GM10266 (cell line): Measurements from ENCODE around the gene OR52N4.

Source experiments
- DNase-seq: peaks from one replicate; pipeline ENCODE4 v3.0.0; 2012; ENCODE audit errors: extremely low spot score
- TF ChIP-seq, protein P1 (sequence below): IDR thresholded peaks from 2 replicates; pipeline ENCODE4 v1.5.1; 2012; ENCODE audit warnings: mild to moderate bottlenecking, low read depth; ENCODE audit not compliant: control insufficient read depth, insufficient read depth; ENCODE audit errors: missing control alignments

The OR52N4 gene

DNA sequence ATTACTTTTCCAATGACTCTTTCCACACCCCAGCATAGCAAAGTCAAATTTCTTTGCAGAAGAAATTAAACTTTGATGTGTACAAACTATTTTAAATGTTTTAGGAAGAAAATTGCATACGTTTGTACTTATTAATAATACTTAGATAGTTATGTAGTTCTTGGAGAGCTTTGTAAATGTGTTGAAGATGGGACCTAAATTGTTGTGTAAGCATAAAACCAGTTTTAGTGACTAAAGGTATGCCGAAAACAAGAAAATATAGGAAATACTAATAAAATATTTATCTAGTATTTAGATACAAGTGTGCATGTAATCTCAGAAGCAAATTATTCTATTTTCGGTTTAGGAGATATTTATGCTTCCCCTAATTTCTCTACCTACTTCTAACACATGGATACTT, 4.2 kb upstream of the OR52N4 start:
- TF ChIP-seq, protein P1, sequence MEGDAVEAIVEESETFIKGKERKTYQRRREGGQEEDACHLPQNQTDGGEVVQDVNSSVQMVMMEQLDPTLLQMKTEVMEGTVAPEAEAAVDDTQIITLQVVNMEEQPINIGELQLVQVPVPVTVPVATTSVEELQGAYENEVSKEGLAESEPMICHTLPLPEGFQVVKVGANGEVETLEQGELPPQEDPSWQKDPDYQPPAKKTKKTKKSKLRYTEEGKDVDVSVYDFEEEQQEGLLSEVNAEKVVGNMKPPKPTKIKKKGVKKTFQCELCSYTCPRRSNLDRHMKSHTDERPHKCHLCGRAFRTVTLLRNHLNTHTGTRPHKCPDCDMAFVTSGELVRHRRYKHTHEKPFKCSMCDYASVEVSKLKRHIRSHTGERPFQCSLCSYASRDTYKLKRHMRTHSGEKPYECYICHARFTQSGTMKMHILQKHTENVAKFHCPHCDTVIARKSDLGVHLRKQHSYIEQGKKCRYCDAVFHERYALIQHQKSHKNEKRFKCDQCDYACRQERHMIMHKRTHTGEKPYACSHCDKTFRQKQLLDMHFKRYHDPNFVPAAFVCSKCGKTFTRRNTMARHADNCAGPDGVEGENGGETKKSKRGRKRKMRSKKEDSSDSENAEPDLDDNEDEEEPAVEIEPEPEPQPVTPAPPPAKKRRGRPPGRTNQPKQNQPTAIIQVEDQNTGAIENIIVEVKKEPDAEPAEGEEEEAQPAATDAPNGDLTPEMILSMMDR: no peak
- no peak for DNase-seq

DNA sequence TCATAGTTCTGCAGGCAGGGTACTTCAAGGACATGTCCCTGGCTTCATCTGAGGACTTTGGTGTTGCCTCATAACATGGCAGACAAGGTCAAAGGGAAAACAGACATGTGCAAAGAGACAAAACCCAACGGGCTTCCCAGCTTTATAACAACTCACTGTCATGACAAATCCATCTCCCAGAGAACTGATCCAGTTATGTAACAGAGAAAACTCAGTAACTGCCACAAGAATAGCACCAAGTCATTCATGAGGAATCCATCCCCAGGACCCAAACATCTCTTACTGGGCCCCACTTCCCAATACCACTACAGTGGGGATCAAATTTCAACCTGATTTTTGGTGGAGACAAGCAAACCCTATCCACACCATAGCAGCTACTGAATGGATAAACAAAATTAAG, 13.0 kb downstream of the OR52N4 start:
- TF ChIP-seq, protein P1: no peak
- no peak for DNase-seq

DNA sequence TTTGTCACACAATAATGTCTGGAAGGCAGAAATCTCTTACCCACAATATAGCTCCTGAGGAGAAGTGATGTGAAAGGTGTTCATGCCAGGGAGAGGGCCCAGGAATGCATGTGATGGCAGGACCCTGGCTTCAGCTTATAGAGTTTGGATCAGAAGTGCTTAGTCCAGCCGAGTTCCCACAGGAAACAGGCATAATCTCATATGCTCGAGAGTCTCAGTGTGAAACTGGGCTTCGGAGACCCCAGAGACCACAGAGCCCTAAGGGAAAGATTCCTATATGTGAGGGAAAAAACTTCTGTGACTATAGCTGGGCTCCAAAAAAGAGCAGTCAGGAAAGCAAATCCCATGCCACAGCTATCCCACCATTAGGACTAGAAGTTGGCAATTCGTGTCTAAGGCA, 29.2 kb downstream of the OR52N4 start, which contains the start of gene OR52N5:
TSS of gene OR52N5 (minus strand) at position 101 of the 400 bp plus-strand sequence. CDS start 4,721 bp downstream, outside the sequence.
- no peak for DNase-seq
- TF ChIP-seq, protein P1: no peak

DNA sequence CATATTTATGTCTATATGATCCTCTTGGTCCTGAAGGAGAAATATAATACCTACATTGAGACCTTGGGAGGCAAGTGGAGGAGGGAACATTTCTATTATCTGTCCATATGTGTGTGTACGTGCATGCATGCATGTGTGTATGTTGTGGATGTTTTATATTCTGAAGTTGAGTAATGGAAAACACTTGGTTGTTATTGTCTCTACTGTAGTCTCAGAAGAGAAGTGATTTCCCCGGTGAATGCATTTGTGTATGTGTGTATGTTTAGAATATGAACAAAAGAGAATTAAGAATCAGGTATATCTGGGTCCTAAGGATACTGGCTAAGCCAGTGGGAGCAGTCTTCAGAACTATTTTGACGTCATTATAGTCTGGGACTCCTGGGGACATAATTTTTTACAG, 37.1 kb downstream of the OR52N4 start, which contains the start of gene OR52N1:
TSS of gene OR52N1 (minus strand) at position 101 of the 400 bp plus-strand sequence. CDS start 2,449 bp downstream, outside the sequence.
- DNase-seq: no peak
- TF ChIP-seq, protein P1: no peak

DNA sequence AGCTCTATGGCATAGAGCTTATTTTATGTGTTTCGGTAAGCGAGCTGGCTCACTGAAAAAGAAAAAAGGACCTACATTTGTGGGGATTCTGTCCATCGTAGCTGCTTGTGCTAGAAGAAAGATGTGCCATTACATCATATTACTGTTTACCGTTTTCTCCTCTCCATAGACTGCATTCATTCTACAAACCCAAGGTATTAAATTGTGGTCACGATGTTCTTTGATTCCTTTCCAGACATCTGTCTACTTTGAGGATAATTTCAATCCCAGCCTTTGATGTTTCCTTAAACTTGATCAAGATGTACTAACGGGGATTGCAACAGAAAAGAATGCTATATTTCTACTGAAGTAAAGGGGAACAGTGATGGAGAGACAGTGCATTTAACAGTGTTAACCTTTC, 42.5 kb downstream of the OR52N4 start:
- DNase-seq: no peak
- TF ChIP-seq, protein P1: no peak

DNA sequence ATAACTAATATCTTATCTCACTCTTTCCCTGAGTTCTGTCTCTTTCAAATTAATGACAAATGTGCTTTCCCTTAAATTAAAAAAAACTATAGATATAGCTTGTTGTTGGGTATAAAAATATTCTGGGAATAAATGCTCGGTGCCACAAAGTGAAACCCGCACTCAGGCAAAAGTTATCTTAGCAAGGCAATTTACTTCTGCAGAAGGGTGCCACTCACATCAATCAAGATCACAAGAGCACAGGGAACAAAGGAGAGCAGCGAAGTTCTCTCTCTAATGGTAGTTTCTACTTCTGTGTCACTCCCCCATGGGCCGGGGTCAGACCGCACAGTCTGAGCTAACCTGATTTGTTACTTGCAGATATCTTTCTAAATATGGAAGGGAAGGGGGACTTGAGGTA, 49.9 kb downstream of the OR52N4 start:
- DNase-seq: no peak
- TF ChIP-seq, protein P1: no peak
